Kidney glomerular epithelial cell (primary cell): ENCODE measurements around the gene YJEFN3.

Experiments used
- DNase-seq: peaks from one replicate; lab custom pipeline; 2025; lab: John Stamatoyannopoulos, UW

The YJEFN3 gene

GRCh38 chr19:19538785-19539166 lies 10.1 kb downstream of the YJEFN3 start:
- DNase-seq, result no peak

GRCh38 chr19:19539698-19540063 lies 11.0 kb downstream of the YJEFN3 start:
- no peak for DNase-seq

- no peak for DNase-seq
Observed at GRCh38 chr19:19540064-19540714, 11.5 kb downstream of the YJEFN3 start.

- no peak for DNase-seq
Observed at GRCh38 chr19:19540715-19541515, 12.2 kb downstream of the YJEFN3 start.

- no peak for DNase-seq
Observed at GRCh38 chr19:19541616-19542015, 12.9 kb downstream of the YJEFN3 start.

- no peak for DNase-seq
Observed at GRCh38 chr19:19542507-19542906, 13.8 kb downstream of the YJEFN3 start.

- no peak for DNase-seq
Observed at GRCh38 chr19:19543101-19543500, 14.4 kb downstream of the YJEFN3 start.

GRCh38 chr19:19543640-19544039 lies 14.9 kb downstream of the YJEFN3 start:
- no peak for DNase-seq

GRCh38 chr19:19544257-19544953 lies 15.7 kb downstream of the YJEFN3 start:
- no peak for DNase-seq

GRCh38 chr19:19544954-19545591 lies 16.4 kb downstream of the YJEFN3 start:
- DNase-seq, result no peak

- no peak for DNase-seq
Observed at GRCh38 chr19:19545707-19546106, 17.0 kb downstream of the YJEFN3 start.

- no peak for DNase-seq
Observed at GRCh38 chr19:19546751-19547162, 18.0 kb downstream of the YJEFN3 start.

GRCh38 chr19:19547674-19548336 lies 19.1 kb downstream of the YJEFN3 start:
- DNase-seq, result no peak

GRCh38 chr19:19548915-19549759 lies 20.4 kb downstream of the YJEFN3 start:
- no peak for DNase-seq

- no peak for DNase-seq
Observed at GRCh38 chr19:19549804-19550464, 21.2 kb downstream of the YJEFN3 start.

GRCh38 chr19:19550485-19550929 lies 21.8 kb downstream of the YJEFN3 start:
- no peak for DNase-seq

- no peak for DNase-seq
Observed at GRCh38 chr19:19550972-19551852, 22.5 kb downstream of the YJEFN3 start.

- no peak for DNase-seq
Observed at GRCh38 chr19:19551853-19552192, 23.1 kb downstream of the YJEFN3 start.

GRCh38 chr19:19552798-19553197 lies 24.1 kb downstream of the YJEFN3 start:
- DNase-seq, result peak; percentile 7

- DNase-seq, result no peak
Observed at GRCh38 chr19:19553670-19554069, 25.0 kb downstream of the YJEFN3 start.
